Esophagus (tissue), 2 donors: ENCODE results near the gene FAM186B. TPM values are rescaled to one million over a fixed set of nuclear protein-coding genes. Genes with fewer than 3 reads are reported as not detected.
"Not testable (repeated sequence)": the region's sequence is repeated elsewhere in the genome, so short reads cannot be mapped to it uniquely, and the experiment has no call there.

Experiments
- H3K27ac ChIP-seq, 2 donors: one replicate each; pipeline ENCODE4 v1.5.1; 2013; ENCODE audit warnings: low read depth in 2 of 2, mild to moderate bottlenecking in 2 of 2, inconsistent platforms in 1 of 2, low read length in 1 of 2, moderate library complexity in 1 of 2
- H3K27me3 ChIP-seq, 2 donors: one replicate each; pipeline ENCODE4 v1.6.1; 2013; ENCODE audit warnings: low read length in 2 of 2, control low read depth in 1 of 2, mild to moderate bottlenecking in 1 of 2; ENCODE audit not compliant: insufficient read depth in 2 of 2, control insufficient read depth in 1 of 2
- H3K36me3 ChIP-seq, 2 donors: one replicate each; pipeline ENCODE4 v1.6.1; 2013; ENCODE audit warnings: low read length in 1 of 2; ENCODE audit not compliant: control insufficient read depth in 2 of 2, insufficient read depth in 2 of 2
- H3K4me1 ChIP-seq, 2 donors: one replicate each; pipeline ENCODE4 v1.6.1; 2013; ENCODE audit warnings: low read length in 1 of 2; ENCODE audit not compliant: control insufficient read depth in 2 of 2, insufficient read depth in 2 of 2
- H3K4me3 ChIP-seq, 2 donors: one replicate each; pipeline ENCODE4 v1.5.1; 2013; ENCODE audit warnings: low read length in 2 of 2, mild to moderate bottlenecking in 2 of 2, low read depth in 1 of 2, moderate library complexity in 1 of 2
- H3K9me3 ChIP-seq, 2 donors: one replicate each; pipeline ENCODE4 v1.6.1; 2013; ENCODE audit warnings: mild to moderate bottlenecking in 2 of 2, low read depth in 1 of 2, low read length in 1 of 2, moderate library complexity in 1 of 2; ENCODE audit not compliant: control insufficient read depth in 2 of 2, insufficient read depth in 1 of 2
- WGBS, 2 donors: extraction: QIAGEN DNeasy Blood & Tissue Kit; methylation state at CpG; one replicate each; pipeline ENCODE4 v1.1.7; 2013; 5-methylcytosine and 5-hydroxymethylcytosine counted together
- polyA plus RNA-seq, 2 donors: library from polyadenylated mRNA; stranded (reverse); fragments of 200-250 nt; gene quantifications; one replicate each; pipeline ENCODE4 v1.2.3, GENCODE V29; 2013
- donor health status: healthy with polysubstance abuse.
- donor health status: Bipolar disorder and iron deficiency.

Gene FAM186B
- polyA plus RNA-seq, 2 donors = 0.08 to 0.09 TPM

- Histone ChIP-seq H3K9me3 (no peaks in the 10 kb centered on the region), H3K4me1 (peaks cover 0 to 7% of the 10 kb centered on the region in 2 donors), H3K27ac (no peak overlapping the region), H3K4me3 (no peak overlapping the region), H3K36me3 (no peaks in the 10 kb centered on the region), H3K27me3 (no peaks in the 10 kb centered on the region)
Measured at GRCh38 chr12:49612210-49612609, 6.8 kb upstream of the FAM186B start.

GRCh38 chr12:49610785-49611184 is 5.3 kb upstream of the FAM186B start:
- H3K9me3 ChIP-seq, H3K27me3 ChIP-seq, H3K36me3 ChIP-seq, H3K4me3 ChIP-seq, H3K4me1 ChIP-seq, H3K27ac ChIP-seq: not testable (repeated sequence)
- WGBS, 2 donors = 96 to 97% methylated on average over 4 of the region's 4 CpGs

GRCh38 chr12:49609875-49610154 is 4.4 kb upstream of the FAM186B start:
- H3K9me3 ChIP-seq = no peaks in the 10 kb centered on the region
- no peak overlapping the region for H3K27ac ChIP-seq
- no peak overlapping the region for H3K4me3 ChIP-seq
- H3K27me3 ChIP-seq = no peaks in the 10 kb centered on the region
- peaks cover 0 to 7% of the 10 kb centered on the region in 2 donors for H3K4me1 ChIP-seq
- WGBS, 2 donors = 46 to 80% methylated on average over 1 of the region's 1 CpG
- no peaks in the 10 kb centered on the region for H3K36me3 ChIP-seq

- peaks cover 0 to 7% of the 10 kb centered on the region in 2 donors for H3K4me1 ChIP-seq
- H3K9me3 ChIP-seq = no peaks in the 10 kb centered on the region
- no peak overlapping the region for H3K4me3 ChIP-seq
- no peaks in the 10 kb centered on the region for H3K36me3 ChIP-seq
- 78 to 94% methylated on average over 2 of the region's 2 CpGs for WGBS, 2 donors
- H3K27ac ChIP-seq = no peak overlapping the region
- no peaks in the 10 kb centered on the region for H3K27me3 ChIP-seq
Measured at GRCh38 chr12:49609059-49609874, 3.8 kb upstream of the FAM186B start.

GRCh38 chr12:49604856-49605255 is 583 bp downstream of the FAM186B start:
- Histone ChIP-seq H3K27me3 (no peaks in the 10 kb centered on the region), H3K36me3 (no peaks in the 10 kb centered on the region), H3K4me1 (peaks cover 0 to 7% of the 10 kb centered on the region in 2 donors), H3K27ac (no peak overlapping the region), H3K4me3 (no peak overlapping the region), H3K9me3 (no peaks in the 10 kb centered on the region)
- 62 to 64% methylated on average over 5 of the region's 5 CpGs for WGBS, 2 donors

GRCh38 chr12:49603721-49604120 is 1.7 kb downstream of the FAM186B start:
- Histone ChIP-seq H3K9me3 (no peaks in the 10 kb centered on the region), H3K4me3 (no peak overlapping the region), H3K27ac (no peak overlapping the region), H3K4me1 (no peaks in the 10 kb centered on the region), H3K36me3 (no peaks in the 10 kb centered on the region), H3K27me3 (no peaks in the 10 kb centered on the region)
- WGBS, 2 donors = 76 to 83% methylated on average over 1 of the region's 1 CpG

GRCh38 chr12:49599961-49600360 is 5.5 kb downstream of the FAM186B start:
- no peaks in the 10 kb centered on the region for H3K36me3 ChIP-seq
- no peaks in the 10 kb centered on the region for H3K4me1 ChIP-seq
- H3K4me3 ChIP-seq = no peak overlapping the region
- no peaks in the 10 kb centered on the region for H3K27me3 ChIP-seq
- 94 to 96% methylated on average over 8 of the region's 8 CpGs for WGBS, 2 donors
- H3K9me3 ChIP-seq = no peaks in the 10 kb centered on the region
- no peak overlapping the region for H3K27ac ChIP-seq

GRCh38 chr12:49598527-49598926 is 6.9 kb downstream of the FAM186B start:
- H3K9me3 ChIP-seq = no peaks in the 10 kb centered on the region
- no peak overlapping the region for H3K27ac ChIP-seq
- H3K4me1 ChIP-seq = no peaks in the 10 kb centered on the region
- H3K27me3 ChIP-seq = no peaks in the 10 kb centered on the region
- H3K4me3 ChIP-seq = no peak overlapping the region
- WGBS, 2 donors = 86 to 88% methylated on average over 10 of the region's 10 CpGs
- H3K36me3 ChIP-seq = no peaks in the 10 kb centered on the region

- Histone ChIP-seq H3K27me3 (no peaks in the 10 kb centered on the region), H3K36me3 (peaks cover 0 to 3% of the 10 kb centered on the region in 2 donors), H3K4me1 (no peaks in the 10 kb centered on the region), H3K9me3 (no peaks in the 10 kb centered on the region), H3K27ac (no peak overlapping the region), H3K4me3 (no peak overlapping the region)
- WGBS, 2 donors = 51 to 57% methylated on average over 4 of the region's 4 CpGs
Measured at GRCh38 chr12:49588721-49589516, 16.5 kb downstream of the FAM186B start.

GRCh38 chr12:49588281-49588680 is 17.2 kb downstream of the FAM186B start:
- Histone ChIP-seq H3K4me1 (peaks cover 0 to 3% of the 10 kb centered on the region in 2 donors), H3K27me3 (no peaks in the 10 kb centered on the region), H3K9me3 (no peaks in the 10 kb centered on the region), H3K27ac (no peak overlapping the region), H3K4me3 (no peak overlapping the region), H3K36me3 (peaks cover 0 to 3% of the 10 kb centered on the region in 2 donors)
- WGBS, 2 donors = 90 to 93% methylated on average over 7 of the region's 7 CpGs
